Upper lobe of left lung (tissue), 4 donors: ENCODE measurements around the gene OSBPL2.

Experiments
- CTCF ChIP-seq, 6 experiments: fragments of 450-650 bp in 4 of 6; fragments of 200-600 bp in 2 of 6; sonication (generic) in 2 of 6; IDR thresholded peaks; one replicate each; pipeline ENCODE4 v1.5.1; 2016 to 2019; ENCODE audit warnings: antibody characterized with exemption in 6 of 6
- EP300 ChIP-seq, 4 donors: sonication (generic); formaldehyde crosslinking; IDR thresholded peaks; one replicate each; pipeline ENCODE4 v1.5.1; 2017; ENCODE audit warnings: antibody characterized with exemption in 4 of 4, control low read depth in 2 of 4
- POLR2A ChIP-seq, 4 donors: fragments of 450-650 bp; IDR thresholded peaks; one replicate each; pipeline ENCODE4 v1.5.1; 2016 to 2017; ENCODE audit warnings: antibody characterized with exemption in 4 of 4, mild to moderate bottlenecking in 2 of 4
- POLR2AphosphoS5 ChIP-seq, 2 donors: sonication (generic); formaldehyde crosslinking; IDR thresholded peaks; one replicate each; pipeline ENCODE4 v1.5.1; 2017; ENCODE audit warnings: antibody characterized with exemption in 2 of 2

GRCh38 chr20:62301773-62302340 is 63.5 kb downstream of the OSBPL2 start:
- TF ChIP-seq CTCF (IDR thresholded peaks at IDR 0.05) (peak; percentile 87 to 95 (median 91)), EP300 (IDR thresholded peaks at IDR 0.05) (no peak), POLR2A (IDR thresholded peaks at IDR 0.05) (peak in 1 of 4 donors; percentile 33), POLR2AphosphoS5 (IDR thresholded peaks at IDR 0.05) (peak; percentile 70)
